GM21529 (cell line): ENCODE measurements around the gene DIAPH3.
A peak's percentile ranks its signal among the peaks of the same experiment; 100 is the strongest.

Experiments
- ATAC-seq: cut with Tn5 transposase; IDR thresholded peaks from one replicate; pipeline ENCODE4 v1.9.1; 2021; ENCODE audit not compliant: unreplicated experiment

Gene DIAPH3

GRCh38 chr13:59801107-59801880 lies 362.4 kb downstream of the DIAPH3 start:
- no peak for ATAC-seq

- no peak for ATAC-seq
Observed at GRCh38 chr13:59793107-59793506, 370.6 kb downstream of the DIAPH3 start.

DNA sequence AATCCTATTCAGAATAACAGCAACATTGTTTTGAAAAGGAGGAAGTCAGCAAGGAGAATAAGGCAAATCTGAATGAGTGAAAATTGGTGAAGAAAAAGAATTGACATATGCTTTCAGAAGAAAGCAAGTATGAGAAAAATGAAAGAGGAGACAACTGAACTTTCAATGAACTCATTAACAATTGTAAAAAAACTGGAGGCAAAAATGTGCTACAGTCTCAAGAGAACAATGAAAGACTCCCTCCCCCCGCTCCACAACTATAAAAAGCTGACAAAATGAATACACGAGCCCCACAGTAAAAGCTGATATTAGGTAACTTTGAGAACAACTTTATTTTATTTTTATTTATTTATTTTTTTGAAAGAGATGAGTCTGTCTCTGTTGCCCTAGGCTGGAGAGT lies 373.1 kb downstream of the DIAPH3 start:
- ATAC-seq: no peak

DNA sequence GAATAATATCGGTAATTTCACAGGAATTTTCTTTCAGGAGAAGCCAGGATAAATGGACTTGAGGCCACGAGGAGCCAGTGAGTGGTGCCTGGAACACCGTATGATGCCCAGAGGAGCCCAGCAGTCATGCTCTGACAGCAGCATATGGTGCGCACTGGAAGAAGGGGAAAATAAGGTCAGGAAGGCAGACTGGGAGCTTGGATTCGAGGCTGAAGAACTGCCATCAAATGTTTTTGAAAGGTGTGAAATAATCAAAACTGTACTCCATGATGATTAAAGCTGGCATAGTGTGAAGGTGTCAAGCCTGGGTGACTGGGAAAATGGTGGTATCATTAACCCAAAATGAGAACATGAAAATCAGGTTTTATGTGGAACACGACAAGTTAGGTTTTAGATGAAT lies 374.2 kb downstream of the DIAPH3 start:
- no peak for ATAC-seq

DNA sequence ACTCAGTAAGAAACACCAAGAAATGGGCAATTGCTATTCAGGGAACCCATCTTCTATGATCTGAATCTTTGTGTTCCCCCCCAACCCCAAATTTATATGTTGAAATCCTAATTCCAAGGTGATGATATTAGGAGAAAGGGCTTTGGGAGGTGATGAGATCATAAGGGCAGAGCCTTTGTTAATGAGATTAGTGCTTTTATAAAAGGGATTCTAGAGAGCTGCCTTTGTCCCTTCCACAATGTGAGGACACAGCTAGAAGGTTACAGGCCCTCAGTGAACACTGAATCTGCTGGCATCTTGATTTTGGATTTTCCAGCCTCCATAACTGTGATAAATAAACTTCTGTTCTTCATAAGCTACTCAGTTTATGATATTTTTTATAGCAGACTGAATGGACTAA lies 376.0 kb downstream of the DIAPH3 start:
- no peak for ATAC-seq

GRCh38 chr13:59782696-59783095 lies 381.0 kb downstream of the DIAPH3 start:
- ATAC-seq: no peak

GRCh38 chr13:59780058-59780457 lies 383.7 kb downstream of the DIAPH3 start:
- ATAC-seq: no peak

- peak; percentile 73 for ATAC-seq
Observed at GRCh38 chr13:59776924-59777690, 386.6 kb downstream of the DIAPH3 start.

GRCh38 chr13:59774491-59774971 lies 389.2 kb downstream of the DIAPH3 start:
- no peak for ATAC-seq

DNA sequence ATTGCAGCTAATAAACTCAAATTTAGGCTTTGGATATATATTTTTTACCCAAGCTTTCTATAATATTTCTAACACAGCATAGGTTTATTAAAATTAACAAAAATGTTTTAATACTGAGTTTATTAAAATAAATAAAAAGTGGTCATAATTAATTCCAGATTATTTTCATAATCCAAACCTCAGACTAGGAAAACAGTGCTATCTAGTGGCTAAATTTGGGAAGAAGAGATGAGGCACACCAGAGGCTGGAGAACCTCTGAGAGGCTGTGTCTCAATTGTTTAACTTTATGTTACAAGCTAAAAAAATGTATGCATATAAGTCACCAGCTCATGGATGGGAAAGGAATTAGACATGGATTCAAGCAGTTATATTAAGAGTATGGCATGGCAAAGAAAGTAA lies 392.5 kb downstream of the DIAPH3 start:
- ATAC-seq: no peak

DNA sequence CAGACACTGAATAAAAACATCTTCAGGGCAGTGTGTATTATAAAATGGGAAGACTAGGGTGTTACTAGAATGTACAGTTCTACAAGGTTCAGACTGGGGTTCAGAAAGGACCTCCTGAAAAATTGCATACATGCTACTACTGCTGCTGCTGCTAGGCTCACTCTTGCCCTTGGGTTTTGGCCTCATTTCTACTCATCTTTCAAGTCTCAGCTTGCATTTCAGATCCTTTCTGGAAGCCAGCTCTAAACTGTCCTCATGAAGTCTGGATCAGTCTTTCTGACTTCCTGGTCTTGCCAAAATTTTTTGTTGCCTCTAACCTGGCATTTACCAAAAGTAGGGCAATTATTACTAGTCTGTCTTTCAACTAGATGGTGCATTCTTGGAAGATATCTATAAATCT lies 393.3 kb downstream of the DIAPH3 start:
- no peak for ATAC-seq

DNA sequence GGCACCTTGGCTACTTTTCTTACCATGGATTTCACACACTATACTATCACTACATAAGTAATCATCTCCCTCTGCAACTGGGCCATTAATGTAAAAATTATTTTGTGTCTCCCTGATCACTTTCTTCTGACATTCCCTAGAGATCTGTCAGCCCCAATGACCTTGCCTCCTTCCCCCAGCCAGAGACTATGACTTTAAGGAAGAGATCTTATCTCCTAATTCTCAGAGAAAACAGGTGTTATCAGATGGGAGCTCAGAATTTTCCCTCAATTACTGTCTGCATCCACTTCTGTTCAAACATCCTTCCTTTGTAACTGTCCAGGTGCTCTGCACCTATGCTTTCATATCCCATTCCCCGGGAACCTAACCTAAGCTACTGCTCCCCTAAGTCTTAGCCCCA lies 397.5 kb downstream of the DIAPH3 start:
- ATAC-seq: no peak

GRCh38 chr13:59755632-59756290 lies 408.0 kb downstream of the DIAPH3 start:
- peak; percentile 69 for ATAC-seq

DNA sequence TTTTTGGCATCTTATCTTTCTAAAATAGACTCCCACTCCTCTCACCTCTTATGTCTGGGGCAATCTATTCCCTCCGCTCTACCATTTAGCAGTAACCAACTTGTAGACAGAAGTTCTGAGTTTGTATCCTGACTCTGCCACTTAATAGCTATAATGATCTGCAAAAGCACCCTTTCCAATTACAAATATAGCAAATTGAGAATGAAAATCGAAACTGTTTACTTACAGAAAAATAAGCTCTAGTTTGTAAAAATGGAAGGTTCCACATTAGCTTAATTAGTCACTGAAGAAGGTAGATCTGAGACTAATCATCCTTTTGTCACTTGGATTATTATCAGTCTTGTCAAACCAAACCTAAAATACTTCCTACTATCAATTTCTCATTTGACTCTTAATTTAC lies 409.3 kb downstream of the DIAPH3 start:
- ATAC-seq: peak; percentile 53

DNA sequence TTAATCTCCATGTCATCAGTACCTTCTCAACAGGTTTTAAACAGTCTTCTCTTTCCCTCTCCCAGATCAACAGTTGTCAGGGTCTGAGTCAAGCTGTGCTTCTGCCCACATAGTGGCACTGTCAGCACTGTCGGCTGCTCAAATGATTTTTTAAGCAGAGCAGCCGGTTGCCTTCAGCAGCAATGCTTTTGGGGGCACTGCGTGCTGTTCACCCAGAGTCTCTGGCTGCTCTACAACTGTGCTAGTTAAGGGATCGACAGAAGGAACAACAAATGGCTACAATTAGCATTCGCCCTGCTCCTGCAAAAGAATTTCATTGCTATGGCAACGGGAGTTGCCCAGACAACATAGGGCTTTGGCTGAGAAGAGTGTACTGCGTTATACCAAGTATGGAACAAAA lies 412.9 kb downstream of the DIAPH3 start:
- no peak for ATAC-seq

DNA sequence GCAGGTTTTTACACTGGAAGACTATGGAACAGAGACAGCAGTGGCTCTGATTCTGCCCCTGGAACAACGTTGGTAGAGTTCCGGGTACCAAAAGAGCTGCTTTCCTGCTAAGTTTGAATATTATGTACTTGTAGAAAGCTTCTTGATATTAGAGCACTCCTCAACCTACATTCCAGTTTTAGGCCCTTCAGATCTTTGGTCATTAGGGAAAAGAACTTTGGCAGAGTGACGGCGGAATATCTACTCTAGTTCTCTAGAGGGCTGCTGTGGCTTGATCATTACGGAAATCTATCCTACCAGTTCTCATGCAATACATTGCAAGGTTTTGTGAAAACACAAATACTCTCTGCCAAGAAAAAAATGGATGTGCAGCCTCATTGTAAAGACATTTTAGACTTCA lies 415.7 kb downstream of the DIAPH3 start:
- ATAC-seq: no peak

- no peak for ATAC-seq
Observed at GRCh38 chr13:59747529-59747928, 416.2 kb downstream of the DIAPH3 start.

DNA sequence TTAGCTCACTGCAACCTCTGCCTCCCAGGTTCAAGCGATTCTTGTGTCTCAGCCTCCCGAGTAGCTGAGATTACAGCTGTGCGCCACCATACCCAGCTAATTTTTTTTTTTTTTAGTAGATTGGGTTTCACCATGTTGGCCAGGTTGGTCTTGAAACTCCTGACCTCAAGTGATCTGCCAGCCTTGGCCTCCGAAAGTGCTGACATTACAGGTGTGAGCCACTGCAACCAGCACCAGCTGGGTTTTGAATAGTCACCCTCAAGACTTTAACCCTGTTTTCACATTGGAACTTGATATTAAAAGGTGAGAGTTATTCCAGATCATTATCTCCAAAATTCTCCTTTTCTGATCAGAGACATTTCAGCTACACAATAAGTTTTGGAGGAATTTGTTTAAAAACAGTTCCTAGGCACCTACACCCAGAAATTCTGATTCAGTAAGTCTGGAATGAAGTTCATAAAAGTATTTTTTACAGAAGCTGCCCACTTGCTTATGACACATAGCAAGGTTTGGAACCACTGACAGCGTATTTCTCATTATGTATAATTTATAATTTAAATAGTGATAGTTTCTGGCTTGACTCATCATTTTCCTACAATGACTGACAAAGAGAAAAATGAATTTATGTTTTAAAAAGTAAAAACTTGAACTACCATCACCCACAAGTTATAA lies 417.3 kb downstream of the DIAPH3 start:
- ATAC-seq: no peak

DNA sequence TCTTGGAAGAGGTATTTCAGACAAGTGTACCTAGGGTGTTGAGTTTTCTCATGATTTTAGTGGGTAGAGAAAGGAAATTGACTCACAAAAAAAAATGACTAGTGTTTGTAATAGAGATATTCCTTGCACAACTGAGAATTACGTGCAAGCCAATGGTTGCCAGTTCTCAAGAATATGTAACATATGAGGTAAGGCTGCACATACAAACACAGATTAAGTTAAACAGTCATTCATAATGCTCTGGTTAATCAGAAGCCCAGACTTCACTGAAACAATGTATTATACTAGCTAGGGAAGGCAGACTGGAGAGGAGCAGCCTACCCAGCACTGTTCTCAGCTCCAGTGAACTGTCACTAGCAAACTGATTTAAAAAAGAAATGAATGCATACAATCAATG lies 418.3 kb downstream of the DIAPH3 start:
- ATAC-seq: peak; percentile 46

DNA sequence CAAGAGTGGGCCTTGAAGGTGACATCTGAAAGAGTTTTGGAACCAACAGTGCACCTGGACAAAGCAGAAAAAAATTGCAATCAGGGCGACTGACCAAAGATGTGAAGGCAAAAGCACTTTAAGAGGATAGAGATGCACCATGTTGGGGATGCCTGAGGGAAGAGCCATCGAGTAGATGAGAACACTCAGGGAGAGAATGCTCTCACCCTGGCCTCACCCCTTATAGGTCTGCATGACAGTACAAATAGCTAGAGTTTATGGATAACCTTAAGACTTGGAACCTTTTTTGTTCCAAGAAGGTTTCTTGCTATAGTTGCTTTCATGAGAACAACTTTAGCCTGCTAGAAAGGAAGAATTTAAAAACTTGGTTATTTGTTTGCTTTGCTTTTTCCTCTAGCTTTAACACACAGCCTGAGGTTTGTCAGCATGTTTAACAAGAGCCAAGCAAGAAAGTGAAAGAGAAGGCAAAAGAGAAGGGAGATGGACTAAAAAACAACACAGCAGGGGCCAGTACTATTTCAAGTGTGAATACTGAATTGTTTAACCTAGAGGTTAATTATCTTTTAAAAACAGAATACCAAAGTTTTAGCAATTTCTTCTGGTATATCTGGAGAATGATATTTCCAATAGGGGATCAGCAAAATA lies 418.9 kb downstream of the DIAPH3 start:
- peak; percentile 59 for ATAC-seq

DNA sequence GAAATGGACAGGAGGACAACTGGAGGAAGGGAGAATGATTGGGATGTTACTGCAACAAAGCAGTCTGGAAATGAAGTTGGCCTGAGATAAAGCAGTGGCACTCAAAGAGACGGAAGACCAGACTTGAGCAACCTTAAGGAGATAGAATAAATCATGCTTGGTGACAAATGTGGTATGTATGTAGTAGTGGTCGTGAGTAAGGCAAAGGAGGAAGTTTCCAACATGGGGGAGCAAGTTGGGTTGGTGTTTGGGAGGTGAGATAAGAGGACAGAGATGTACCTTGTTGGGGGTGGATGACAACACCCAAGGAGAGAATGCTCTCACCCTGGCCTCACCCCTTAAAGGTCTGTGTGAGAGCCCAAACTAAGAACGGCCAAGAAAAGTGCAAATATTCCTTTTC lies 420.5 kb downstream of the DIAPH3 start:
- no peak for ATAC-seq
